HepG2 (cell line): ENCODE results near the gene RGS19. TPM values are rescaled to one million over a fixed set of nuclear protein-coding genes. Genes with fewer than 3 reads are reported as not detected.
A peak's percentile ranks its signal among the peaks of the same experiment; 100 is the strongest.

ENCODE experiments used
- AFF4 ChIP-seq: sonication (generic); formaldehyde crosslinking; IDR thresholded peaks from 2 replicates; pipeline ENCODE4 v1.4.0; 2020; ENCODE audit warnings: missing genetic modification reagents
- FIP1L1 ChIP-seq: fragments of 200-400 bp; formaldehyde crosslinking; IDR thresholded peaks from 2 replicates; pipeline ENCODE4 v1.6.1; 2018; ENCODE audit warnings: low read depth, mild to moderate bottlenecking, low read length, moderate library complexity, borderline replicate concordance; ENCODE audit not compliant: insufficient read depth
- HNF4A ChIP-seq: sonication (generic); formaldehyde crosslinking; IDR thresholded peaks from 2 replicates; pipeline ENCODE4 v1.4.0; 2020; ENCODE audit warnings: missing genetic modification reagents
- MEIS1 ChIP-seq: sonication (generic); formaldehyde crosslinking; IDR thresholded peaks from 2 replicates; pipeline ENCODE4 v1.9.0; 2021; ENCODE audit warnings: mild to moderate bottlenecking, missing genetic modification reagents, moderate library complexity, borderline replicate concordance
- NKX3-1 ChIP-seq: sonication (generic); formaldehyde crosslinking; IDR thresholded peaks from 2 replicates; pipeline ENCODE4 v1.5.0; 2020; ENCODE audit warnings: missing genetic modification reagents
- PAX8 ChIP-seq: sonication (generic); formaldehyde crosslinking; IDR thresholded peaks from 2 replicates; pipeline ENCODE4 v1.8.0; 2022; ENCODE audit warnings: mild to moderate bottlenecking, missing genetic modification reagents, borderline replicate concordance
- RARG ChIP-seq: sonication (generic); formaldehyde crosslinking; IDR thresholded peaks from 2 replicates; pipeline ENCODE4 v1.4.0; 2020; ENCODE audit warnings: low read depth, mild to moderate bottlenecking, missing genetic modification reagents
- SAFB2 ChIP-seq: sonication (generic); formaldehyde crosslinking; IDR thresholded peaks from 2 replicates; pipeline ENCODE4 v1.5.1; 2020; ENCODE audit warnings: missing genetic modification reagents, low read depth, mild to moderate bottlenecking, borderline replicate concordance
- YY1 ChIP-seq: IDR thresholded peaks from 2 replicates; pipeline ENCODE4 v1.6.1; 2011; ENCODE audit warnings: low read length, low read depth, moderate library complexity, mild to moderate bottlenecking; ENCODE audit not compliant: insufficient read depth, insufficient replicate concordance
- ZFP41 ChIP-seq: sonication (generic); formaldehyde crosslinking; IDR thresholded peaks from 2 replicates; pipeline ENCODE4 v1.4.0; 2020; ENCODE audit warnings: mild to moderate bottlenecking, missing genetic modification reagents, borderline replicate concordance
- ZNF235 ChIP-seq: sonication (generic); formaldehyde crosslinking; IDR thresholded peaks from 2 replicates; pipeline ENCODE4 v1.8.1; 2023; ENCODE audit warnings: mild to moderate bottlenecking, missing genetic modification reagents, borderline replicate concordance
- ZNF770 ChIP-seq: sonication (generic); formaldehyde crosslinking; IDR thresholded peaks from 2 replicates; pipeline ENCODE4 v1.5.0; 2020; ENCODE audit warnings: mild to moderate bottlenecking, missing genetic modification reagents
- ZNF790 ChIP-seq: sonication (generic); formaldehyde crosslinking; IDR thresholded peaks from 2 replicates; pipeline ENCODE4 v1.8.0; 2022; ENCODE audit warnings: missing genetic modification reagents, mild to moderate bottlenecking, borderline replicate concordance
- polyA plus RNA-seq, 8 experiments: library from polyadenylated mRNA; depleted of rRNA in 3 of 8; stranded (reverse) in 7 of 8; unstranded in 1 of 8; fragments of >200 nt; fragmentation: Illumina TruSeq in 4 of 8; extraction: Trizol in 4 of 8; gene quantifications; 2 replicates each; pipeline versions ENCODE4 v1.2.1 to v1.2.3, GENCODE V29; 2011 to 2016; ENCODE audit warnings: low read depth in 4 of 8, missing spikeins in 1 of 8, mixed read lengths in 1 of 8; ENCODE audit not compliant: insufficient read depth in 1 of 8
- total RNA-seq, 5 experiments: library from RNA; depleted of rRNA; stranded (reverse); fragments of >200 nt; fragmentation: Illumina TruSeq; extraction: Trizol; gene quantifications; 2 replicates each; pipeline ENCODE4 v1.2.3, GENCODE V29; 2016; ENCODE audit warnings: low read depth in 1 of 5
- TF ChIP-seq, protein P1 (sequence below): sonication (generic); formaldehyde crosslinking; IDR thresholded peaks from 2 replicates; pipeline ENCODE4 v1.4.0; 2020; ENCODE audit warnings: missing genetic modification reagents, borderline replicate concordance
- TF ChIP-seq, protein P2 (sequence below): IDR thresholded peaks from 2 replicates; pipeline ENCODE4 v1.6.1; 2016; ENCODE audit warnings: missing biosample characterization, missing genetic modification reagents, low read depth
- TF ChIP-seq, protein P3 (sequence below): sonication (generic); formaldehyde crosslinking; IDR thresholded peaks from 2 replicates; pipeline ENCODE4 v1.9.0; 2021; ENCODE audit warnings: missing genetic modification reagents, mild to moderate bottlenecking, borderline replicate concordance

The RGS19 gene
- total and polyA plus RNA-seq, 2 of the 13 experiments (the other 11 are each of a cell fraction or from before 2014, with no cell fraction given): 10.7 to 11.9 TPM

DNA sequence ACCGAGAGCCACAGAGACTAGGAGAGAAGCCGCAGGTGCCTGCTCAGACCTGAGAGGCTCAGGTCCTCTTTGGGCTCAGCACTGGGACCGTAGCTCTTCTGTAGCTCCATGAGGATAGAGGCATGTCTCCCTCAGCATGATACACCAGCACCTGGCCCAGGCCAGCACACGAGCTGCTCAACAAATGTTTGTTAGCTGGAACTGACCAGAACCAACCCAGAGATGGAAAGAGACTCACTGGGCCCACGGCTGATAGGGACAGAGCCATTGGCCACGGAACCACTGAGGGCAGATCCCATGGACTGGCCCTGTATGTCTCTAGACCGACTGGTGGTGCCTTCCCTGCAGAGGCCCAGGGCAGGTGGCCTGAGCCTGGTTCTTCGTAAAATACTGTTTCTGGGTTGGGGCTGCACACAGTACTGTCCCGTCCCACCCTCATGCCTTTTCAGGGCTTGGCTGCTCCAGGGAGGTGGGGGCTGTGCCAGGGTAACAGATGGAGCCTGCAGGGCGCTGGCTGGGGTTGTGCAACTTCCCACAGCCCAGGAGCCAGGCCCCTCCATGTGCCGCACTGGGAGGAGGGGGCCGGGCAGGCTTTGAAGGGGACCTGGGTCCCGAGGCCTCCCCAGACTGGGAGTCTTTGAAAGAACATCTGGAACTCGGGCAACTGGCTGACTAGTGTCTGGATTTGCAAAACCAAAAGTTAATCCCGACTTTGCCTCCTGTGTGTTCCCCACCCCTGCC is 38.1 kb downstream of the RGS19 start (continued):
- TF ChIP-seq RARG (0 out of 2 replicates have a peak, but pooled peaks have one; percentile 40), ZFP41 (CRISPR knock-in tag) (peak; percentile 87), ZNF790 (CRISPR knock-in tag) (peak; percentile 11; the same call in 1 of the 2 replicates), PAX8 (CRISPR knock-in tag) (peak; percentile 37; the same call in 1 of the 2 replicates), SAFB2 (CRISPR knock-in tag) (no peak), HNF4A (no peak), YY1 (peak; percentile 31), NKX3-1 (0 out of 2 replicates have a peak, but pooled peaks have one; percentile 13), MEIS1 (peak; percentile 37), ZNF770 (CRISPR knock-in tag) (no peak), FIP1L1 (no peak), ZNF235 (no peak), AFF4 (CRISPR knock-in tag) (no peak)
- TF ChIP-seq, protein P1, sequence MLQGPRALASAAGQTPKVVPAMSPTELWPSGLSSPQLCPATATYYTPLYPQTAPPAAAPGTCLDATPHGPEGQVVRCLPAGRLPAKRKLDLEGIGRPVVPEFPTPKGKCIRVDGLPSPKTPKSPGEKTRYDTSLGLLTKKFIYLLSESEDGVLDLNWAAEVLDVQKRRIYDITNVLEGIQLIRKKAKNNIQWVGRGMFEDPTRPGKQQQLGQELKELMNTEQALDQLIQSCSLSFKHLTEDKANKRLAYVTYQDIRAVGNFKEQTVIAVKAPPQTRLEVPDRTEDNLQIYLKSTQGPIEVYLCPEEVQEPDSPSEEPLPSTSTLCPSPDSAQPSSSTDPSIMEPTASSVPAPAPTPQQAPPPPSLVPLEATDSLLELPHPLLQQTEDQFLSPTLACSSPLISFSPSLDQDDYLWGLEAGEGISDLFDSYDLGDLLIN: no peak
- TF ChIP-seq, protein P2, sequence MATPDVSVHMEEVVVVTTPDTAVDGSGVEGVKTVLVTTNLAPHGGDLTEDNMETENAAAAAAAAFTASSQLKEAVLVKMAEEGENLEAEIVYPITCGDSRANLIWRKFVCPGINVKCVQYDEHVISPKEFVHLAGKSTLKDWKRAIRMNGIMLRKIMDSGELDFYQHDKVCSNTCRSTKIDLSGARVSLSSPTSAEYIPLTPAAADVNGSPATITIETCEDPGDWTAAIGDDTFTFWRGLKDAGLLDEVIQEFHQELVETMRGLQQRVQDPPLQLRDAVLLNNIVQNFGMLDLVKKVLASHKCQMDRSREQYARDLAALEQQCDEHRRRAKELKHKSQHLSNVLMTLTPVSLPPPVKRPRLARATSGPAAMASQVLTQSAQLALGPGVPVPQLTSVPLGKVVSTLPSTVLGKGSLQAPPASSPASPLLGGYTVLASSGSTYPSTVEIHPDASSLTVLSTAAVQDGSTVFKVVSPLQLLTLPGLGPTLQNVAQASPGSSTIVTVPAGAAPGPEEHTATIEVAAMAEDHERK (CRISPR knock-in tag): no peak
- TF ChIP-seq, protein P3, sequence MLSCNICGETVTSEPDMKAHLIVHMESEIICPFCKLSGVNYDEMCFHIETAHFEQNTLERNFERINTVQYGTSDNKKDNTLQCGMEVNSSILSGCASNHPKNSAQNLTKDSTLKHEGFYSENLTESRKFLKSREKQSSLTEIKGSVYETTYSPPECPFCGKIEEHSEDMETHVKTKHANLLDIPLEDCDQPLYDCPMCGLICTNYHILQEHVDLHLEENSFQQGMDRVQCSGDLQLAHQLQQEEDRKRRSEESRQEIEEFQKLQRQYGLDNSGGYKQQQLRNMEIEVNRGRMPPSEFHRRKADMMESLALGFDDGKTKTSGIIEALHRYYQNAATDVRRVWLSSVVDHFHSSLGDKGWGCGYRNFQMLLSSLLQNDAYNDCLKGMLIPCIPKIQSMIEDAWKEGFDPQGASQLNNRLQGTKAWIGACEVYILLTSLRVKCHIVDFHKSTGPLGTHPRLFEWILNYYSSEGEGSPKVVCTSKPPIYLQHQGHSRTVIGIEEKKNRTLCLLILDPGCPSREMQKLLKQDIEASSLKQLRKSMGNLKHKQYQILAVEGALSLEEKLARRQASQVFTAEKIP: no peak
